Measurements from ENCODE around the gene UTS2R.
"Not testable (repeated sequence)": the region's sequence is repeated elsewhere in the genome, so short reads cannot be mapped to it uniquely, and the experiment has no call there.

The UTS2R gene

GRCh38 chr17:82334204-82334621 is 37.4 kb upstream of the UTS2R start:
- DNase-seq (ENCODE audit: low spot score), result no peak

DNA sequence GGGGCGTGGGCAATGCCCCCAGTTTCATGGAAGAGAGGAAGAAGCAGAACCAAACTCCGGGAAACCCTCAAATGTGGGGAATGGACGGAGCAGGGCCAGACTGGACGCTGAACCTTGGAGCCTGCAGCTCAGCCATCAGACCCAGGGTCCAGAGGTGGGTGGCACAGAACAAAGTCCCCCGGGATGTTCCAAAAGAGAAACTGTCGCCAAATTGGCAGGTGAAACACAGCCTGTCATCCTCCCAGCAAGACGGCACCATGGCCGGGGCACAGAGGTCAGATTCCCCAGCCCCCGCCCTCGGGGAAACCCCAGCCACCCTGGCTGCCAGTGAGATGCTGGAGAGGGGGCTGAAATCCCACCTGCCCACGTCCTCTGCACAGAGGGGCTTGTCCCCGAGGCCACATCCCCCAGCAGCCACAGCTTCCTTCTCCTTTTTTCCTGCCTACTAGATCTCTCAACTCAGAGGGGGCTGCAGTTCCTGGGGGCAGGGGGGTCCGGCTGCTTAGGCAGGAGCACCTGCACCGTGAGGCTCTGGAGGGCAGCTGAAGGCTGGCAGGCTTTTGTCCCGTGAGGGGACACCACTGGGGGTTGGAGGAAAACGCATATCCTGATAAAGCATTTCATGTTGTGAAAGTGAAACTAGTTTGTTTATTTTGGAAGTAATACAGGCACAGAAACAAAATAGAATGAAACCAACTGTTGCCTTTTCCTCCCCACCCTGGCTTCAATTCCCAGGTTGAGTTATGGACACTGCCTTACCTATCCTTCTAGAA is 36.8 kb upstream of the UTS2R start:
- DNase-seq (ENCODE audit: low spot score), result no peak

DNA sequence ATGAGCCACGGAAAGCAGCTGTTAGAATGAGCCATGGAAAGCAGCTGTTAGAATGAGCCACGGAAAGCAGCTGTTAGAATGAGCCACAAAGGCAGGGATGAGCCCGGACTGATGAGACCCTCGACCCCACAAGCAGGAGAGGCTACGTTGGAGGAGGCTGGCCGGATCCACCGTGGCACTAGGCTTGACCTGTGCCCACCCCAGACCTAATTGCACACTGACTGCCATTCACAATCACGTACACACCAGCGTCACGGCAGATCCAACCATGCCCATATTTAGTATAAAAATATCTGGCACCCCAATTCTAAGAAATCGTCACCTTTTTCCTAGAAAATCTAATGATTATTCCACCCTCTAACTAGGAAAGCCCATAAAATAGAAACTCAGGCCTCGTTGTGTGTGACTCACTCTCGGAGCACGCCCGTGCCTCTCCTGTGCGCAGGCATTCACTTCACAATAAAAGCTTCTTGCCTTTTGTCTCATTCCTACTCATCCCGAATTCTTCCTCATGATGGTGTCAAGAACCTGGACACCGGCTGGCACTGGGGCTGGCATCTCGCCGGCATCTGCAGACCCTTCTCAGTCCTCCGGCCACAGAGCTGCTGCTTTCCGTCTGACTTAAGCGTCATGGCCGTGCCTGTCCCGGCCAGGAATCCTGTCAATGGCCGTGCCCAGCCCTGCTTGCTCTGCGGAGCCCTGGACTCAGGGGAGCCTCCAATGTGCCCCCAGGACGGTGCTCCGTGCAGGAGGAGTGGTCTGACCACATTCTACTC is 32.5 kb upstream of the UTS2R start:
- DNase-seq (ENCODE audit: low spot score), result peak; percentile 81

DNA sequence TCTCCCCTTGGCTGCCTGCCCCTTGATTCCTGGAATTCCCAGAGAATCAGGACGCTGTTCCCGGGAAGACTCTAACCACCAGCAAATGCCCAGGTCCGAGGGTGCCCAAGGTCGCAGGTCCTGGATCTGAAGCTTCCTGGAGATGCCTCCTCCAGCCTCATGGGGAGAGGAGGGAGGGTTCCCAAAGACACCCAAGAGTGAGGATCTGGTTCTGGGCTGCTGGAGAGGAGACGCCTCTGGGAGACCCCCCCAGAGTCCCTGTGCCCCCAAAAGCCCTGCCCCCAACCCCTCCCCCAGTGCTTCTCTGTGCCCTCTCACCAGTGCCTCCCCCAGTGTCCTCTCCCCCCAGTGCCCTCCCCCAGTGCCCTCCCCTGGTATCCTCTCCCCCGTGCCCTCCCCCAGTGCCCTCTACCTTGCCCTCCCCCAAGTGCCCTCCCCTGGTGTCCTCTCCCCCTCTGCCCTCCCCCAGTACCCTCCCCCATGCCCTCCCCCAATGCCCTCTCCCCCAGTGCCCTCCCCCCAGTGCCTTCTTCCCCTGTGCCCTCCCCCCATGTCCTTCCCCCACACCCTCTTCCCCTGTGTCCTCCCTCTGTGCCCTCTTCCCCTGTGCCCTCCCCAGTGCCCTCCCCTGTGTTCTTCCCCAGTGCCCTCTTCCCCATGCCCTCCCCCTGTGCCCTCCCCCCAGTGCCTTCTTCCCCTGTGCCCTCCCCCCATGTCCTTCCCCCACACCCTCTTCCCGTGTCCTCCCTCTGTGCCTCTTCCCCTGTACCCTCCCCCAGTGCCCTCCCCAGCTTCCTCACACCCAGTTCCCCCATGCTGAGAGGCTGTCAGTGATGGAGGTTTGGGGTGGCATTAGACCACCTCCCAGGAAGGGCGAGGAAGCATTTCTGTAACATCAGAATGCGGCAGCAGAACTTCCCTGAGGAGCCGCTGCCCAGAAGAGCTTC is 31.7 kb upstream of the UTS2R start:
- no peak for DNase-seq (ENCODE audit: low spot score)

GRCh38 chr17:82342361-82343079 is 29.0 kb upstream of the UTS2R start:
- DNase-seq (ENCODE audit: low spot score), result no peak

GRCh38 chr17:82343560-82343959 is 28.0 kb upstream of the UTS2R start:
- DNase-seq (ENCODE audit: low spot score), result no peak

- no peak for DNase-seq (ENCODE audit: low spot score)
Measured at GRCh38 chr17:82344175-82344907, 27.2 kb upstream of the UTS2R start.

DNA sequence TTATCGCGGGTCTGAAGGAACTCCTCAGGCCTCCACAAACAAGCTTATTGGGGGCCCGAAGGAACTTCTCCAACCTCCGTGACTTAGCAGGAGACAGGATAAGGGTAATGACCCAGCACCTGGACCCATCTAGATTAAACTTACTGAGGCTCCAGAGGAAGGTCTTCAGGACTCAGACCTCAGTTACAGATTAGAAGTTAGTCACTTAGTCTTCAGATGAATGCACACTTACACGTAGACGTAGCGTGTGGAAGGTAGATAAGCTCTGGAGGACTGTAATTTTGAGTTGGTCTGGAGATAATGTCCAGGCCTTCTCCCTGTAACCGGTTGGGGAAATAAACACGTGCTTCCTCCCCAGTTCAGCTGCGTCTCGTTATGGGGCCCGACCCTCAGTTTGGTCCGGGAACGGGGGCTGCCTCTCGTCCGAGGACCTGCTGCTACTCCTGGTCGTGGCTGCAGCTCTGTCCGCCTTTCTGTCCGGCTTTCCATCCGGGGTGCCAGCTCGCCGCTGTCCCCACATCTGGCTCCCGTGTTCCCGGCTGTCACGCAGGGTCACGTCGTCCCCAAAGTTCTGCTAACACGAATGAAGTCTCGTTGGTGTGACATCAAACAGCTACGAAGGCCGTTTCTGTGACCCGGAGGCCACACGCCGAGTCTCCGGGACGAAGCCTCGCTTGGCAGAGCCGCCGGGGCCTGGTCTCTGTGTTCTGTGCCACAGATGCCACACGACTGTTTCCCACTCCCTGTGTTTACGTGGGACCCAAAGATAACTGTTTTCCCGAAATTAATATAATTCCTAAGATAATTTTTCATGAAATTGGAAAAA is 26.2 kb upstream of the UTS2R start:
- DNase-seq (ENCODE audit: low spot score), result no peak

DNA sequence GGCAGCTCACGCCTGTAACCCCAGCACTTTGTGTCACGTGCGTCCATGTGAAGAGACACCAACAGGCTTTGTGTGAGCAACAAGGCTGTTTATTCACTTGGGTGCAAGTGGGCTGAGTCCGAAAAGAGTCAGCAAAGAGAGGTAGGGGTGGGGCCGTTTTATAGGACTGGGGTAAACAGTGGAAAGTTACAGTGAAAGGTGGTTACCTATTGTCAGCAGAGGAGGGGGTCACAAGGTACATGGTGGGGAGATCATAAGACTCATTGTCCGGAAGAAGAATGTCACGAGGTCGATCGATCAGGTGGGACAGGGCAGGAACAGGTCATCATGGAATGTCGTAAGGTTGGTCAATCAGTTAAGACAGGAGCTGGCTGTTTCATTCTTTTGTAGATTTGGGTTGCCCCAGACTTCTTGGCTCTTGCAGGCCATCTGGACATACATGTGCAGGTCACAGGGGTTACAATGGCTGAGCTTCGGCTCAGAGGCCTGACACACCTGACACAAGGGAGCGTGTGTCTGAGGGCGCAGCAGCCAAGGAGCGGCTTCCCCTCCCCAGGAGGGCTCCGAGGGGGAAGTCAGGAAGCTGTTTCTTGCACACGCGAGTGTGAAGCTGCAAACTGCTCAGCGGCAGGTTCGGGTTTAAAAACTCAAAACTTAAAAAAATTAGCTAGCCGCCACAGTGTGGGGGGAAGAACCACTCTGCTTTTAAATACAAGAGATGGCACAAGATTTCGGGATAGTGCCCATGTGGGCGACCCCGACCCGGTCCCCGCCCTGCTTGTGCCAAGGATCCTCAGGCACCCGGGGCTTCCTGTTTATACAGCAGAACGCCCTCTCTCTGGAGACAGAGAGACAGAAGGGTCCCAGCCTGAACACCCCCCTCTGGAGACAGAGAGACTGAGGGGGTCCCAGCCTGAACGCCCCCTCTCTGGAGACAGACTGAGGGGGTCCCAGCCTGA is 24.9 kb upstream of the UTS2R start:
- DNase-seq (ENCODE audit: low spot score), result no peak

DNA sequence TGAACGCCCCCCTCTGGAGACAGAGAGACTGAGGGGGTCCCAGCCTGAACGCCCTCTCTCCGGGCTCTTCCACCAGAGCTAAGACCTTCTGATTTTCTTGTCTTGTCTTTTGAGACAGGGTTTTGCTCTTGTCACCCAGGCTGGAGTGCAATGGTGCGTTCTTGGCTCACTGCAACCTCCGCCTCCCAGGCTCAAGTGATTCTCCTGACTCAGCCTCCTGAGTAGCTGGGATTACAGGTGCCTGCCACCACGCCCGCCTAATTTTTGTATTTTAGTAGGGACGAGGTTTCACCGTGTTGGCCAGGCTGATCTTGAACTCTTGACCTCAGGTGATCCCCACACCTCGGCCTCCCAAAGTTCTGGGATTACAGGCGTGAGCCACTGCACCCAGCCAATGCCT is 23.6 kb upstream of the UTS2R start:
- DNase-seq (ENCODE audit: low spot score), result not testable (repeated sequence)

DNA sequence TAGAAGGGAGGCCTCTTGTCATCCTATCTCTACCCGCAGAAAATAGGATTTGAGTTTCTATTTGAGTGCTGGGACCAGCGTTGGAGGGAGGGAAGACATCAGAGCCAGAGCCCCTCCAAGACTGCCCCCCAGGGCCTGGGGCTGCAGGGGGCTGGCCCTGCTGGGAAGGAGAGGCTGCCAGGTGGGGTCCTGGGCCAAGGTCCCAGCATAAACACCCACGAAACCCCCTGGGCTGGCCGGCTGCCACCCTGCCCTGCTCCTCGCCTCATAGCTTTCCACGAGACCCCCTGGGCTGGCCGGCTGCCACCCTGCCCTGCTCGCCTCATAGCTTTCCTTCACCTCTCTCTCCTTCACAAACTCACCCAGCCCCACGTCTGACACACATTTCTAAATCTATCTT is 23.1 kb upstream of the UTS2R start:
- DNase-seq (ENCODE audit: low spot score), result no peak

- DNase-seq (ENCODE audit: low spot score), result no peak
Measured at GRCh38 chr17:82348866-82349265, 22.7 kb upstream of the UTS2R start.

DNA sequence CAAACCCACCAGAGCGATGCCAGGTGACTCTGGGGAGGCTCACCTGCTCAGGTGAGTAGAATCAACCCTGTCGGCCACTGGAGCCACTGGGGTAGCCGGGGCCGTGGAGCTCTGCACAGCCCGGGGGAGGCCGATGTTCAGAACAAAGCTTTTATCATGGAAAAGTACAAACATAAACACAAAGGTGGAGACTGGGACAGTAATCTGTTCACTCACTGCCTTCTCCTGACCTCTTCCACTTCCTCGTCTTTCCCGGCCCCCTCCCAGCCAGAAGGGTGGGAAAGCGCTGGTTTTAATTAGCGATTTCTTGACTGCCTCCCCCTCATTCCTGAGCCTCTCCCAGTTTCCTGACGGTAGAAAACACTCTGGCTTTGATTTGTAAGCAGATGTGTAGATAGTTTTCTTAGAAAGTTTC is 22.3 kb upstream of the UTS2R start:
- no peak for DNase-seq (ENCODE audit: low spot score)

DNA sequence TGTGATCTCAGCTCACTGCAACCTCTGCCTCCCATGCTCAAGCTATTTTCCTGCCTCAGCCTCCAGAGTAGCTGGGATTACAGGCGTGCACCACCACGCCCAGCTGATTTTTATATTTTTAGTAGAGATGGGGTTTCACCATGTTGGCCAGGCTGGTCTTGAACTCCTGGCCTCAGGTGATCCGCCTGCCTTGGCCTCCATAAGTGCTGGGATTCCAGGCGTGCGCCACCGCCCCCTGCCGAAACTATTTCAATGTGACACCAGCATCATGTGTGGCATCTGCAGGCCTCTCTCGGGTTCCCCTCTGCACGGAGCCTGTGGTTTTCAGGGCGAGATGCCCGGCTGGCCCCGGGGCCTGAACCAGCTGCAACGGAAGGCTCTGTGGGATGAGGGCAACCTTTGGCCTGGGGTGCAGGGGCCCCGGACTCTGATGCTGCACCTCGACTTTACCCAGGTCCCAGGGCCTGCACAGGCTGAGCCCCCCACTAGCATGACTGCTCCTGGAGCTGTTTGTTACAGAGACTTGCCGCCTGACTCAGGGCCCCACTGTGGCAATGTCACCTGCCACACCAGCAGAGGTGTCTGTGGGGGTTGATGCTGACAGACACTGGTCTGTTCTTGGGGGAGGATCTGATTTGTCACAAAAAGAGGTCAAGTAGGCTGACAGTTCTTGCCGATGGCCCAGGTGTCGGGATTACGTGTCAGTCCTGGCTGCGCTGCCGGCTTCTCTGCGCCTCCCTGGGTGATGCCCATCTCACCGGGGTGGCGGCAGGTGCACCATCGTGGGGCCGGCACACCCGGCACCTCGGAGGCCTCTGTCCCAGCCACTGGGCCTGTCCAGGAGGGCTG is 21.2 kb upstream of the UTS2R start:
- DNase-seq (ENCODE audit: low spot score), result no peak

- DNase-seq (ENCODE audit: low spot score), result no peak
Measured at GRCh38 chr17:82351254-82351712, 20.3 kb upstream of the UTS2R start.

GRCh38 chr17:82351713-82352488 is 19.7 kb upstream of the UTS2R start:
- peak; percentile 79 for DNase-seq (ENCODE audit: low spot score)

DNA sequence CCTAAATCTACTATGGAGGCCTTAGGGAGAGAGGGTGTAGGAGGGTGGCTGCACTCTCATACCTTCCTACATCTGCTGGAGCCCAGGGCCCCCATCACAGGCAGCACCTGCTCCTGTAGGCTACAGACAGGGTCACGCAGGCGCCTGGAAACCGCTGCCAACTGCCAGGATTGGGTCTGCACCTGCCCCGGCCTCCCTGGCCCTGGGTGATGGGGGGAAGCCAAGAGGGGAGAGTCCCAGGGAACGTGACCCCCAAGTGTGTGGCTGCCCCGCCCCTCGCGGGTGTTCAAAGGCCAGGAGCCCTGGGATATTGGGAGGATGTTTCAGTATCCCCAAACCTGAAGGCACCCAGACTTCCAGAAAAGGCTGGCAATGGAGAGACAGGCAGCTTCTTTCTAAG is 18.1 kb upstream of the UTS2R start:
- DNase-seq (ENCODE audit: low spot score), result no peak
